Esophagus (tissue), 2 donors: ENCODE measurements around the gene NUDT14. TPM values are rescaled to one million over a fixed set of nuclear protein-coding genes. Genes with fewer than 3 reads are reported as not detected.
A peak's percentile ranks its signal among the peaks of the same experiment; 100 is the strongest.

Source experiments
- H3K27ac ChIP-seq, 2 donors: one replicate each; pipeline ENCODE4 v1.5.1; 2013; ENCODE audit warnings: low read depth in 2 of 2, mild to moderate bottlenecking in 2 of 2, inconsistent platforms in 1 of 2, low read length in 1 of 2, moderate library complexity in 1 of 2
- H3K27me3 ChIP-seq, 2 donors: one replicate each; pipeline ENCODE4 v1.6.1; 2013; ENCODE audit warnings: low read length in 2 of 2, control low read depth in 1 of 2, mild to moderate bottlenecking in 1 of 2; ENCODE audit not compliant: insufficient read depth in 2 of 2, control insufficient read depth in 1 of 2
- H3K36me3 ChIP-seq, 2 donors: one replicate each; pipeline ENCODE4 v1.6.1; 2013; ENCODE audit warnings: low read length in 1 of 2; ENCODE audit not compliant: control insufficient read depth in 2 of 2, insufficient read depth in 2 of 2
- H3K4me1 ChIP-seq, 2 donors: one replicate each; pipeline ENCODE4 v1.6.1; 2013; ENCODE audit warnings: low read length in 1 of 2; ENCODE audit not compliant: control insufficient read depth in 2 of 2, insufficient read depth in 2 of 2
- H3K4me3 ChIP-seq, 2 donors: one replicate each; pipeline ENCODE4 v1.5.1; 2013; ENCODE audit warnings: low read length in 2 of 2, mild to moderate bottlenecking in 2 of 2, low read depth in 1 of 2, moderate library complexity in 1 of 2
- H3K9me3 ChIP-seq, 2 donors: one replicate each; pipeline ENCODE4 v1.6.1; 2013; ENCODE audit warnings: mild to moderate bottlenecking in 2 of 2, low read depth in 1 of 2, low read length in 1 of 2, moderate library complexity in 1 of 2; ENCODE audit not compliant: control insufficient read depth in 2 of 2, insufficient read depth in 1 of 2
- WGBS, 2 donors: extraction: QIAGEN DNeasy Blood & Tissue Kit; methylation state at CpG; one replicate each; pipeline ENCODE4 v1.1.7; 2013; 5-methylcytosine and 5-hydroxymethylcytosine counted together
- polyA plus RNA-seq, 2 donors: library from polyadenylated mRNA; stranded (reverse); fragments of 200-250 nt; gene quantifications; one replicate each; pipeline ENCODE4 v1.2.3, GENCODE V29; 2013
- donor health status: healthy with polysubstance abuse.
- donor health status: Bipolar disorder and iron deficiency.

Gene NUDT14
- polyA plus RNA-seq, 2 donors = 16.1 to 25.5 TPM

DNA sequence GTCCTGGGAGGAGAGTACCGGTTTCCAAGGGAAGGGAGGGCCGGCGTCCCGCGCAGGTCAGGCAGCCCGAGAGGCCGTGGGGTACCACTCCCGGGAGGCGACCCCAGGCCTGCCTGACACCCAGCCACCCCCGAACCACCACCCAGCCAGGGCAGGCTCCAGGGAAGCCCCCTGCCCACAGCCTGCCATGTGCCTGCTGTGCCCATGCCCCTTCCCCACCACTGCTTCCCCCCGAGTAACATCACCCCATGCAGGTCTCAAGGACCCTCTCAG, 2.3 kb downstream of the NUDT14 start:
- peaks cover 5 to 28% of the 10 kb centered on the region in 2 donors for H3K4me1 ChIP-seq
- WGBS, 2 donors = 86 to 92% methylated on average over 3 to 11 of the region's 11 CpGs
- H3K27ac ChIP-seq = no peak overlapping the region
- H3K4me3 ChIP-seq = no peak overlapping the region
- no peaks in the 10 kb centered on the region for H3K36me3 ChIP-seq
- H3K27me3 ChIP-seq = no peaks in the 10 kb centered on the region
- no peaks in the 10 kb centered on the region for H3K9me3 ChIP-seq

DNA sequence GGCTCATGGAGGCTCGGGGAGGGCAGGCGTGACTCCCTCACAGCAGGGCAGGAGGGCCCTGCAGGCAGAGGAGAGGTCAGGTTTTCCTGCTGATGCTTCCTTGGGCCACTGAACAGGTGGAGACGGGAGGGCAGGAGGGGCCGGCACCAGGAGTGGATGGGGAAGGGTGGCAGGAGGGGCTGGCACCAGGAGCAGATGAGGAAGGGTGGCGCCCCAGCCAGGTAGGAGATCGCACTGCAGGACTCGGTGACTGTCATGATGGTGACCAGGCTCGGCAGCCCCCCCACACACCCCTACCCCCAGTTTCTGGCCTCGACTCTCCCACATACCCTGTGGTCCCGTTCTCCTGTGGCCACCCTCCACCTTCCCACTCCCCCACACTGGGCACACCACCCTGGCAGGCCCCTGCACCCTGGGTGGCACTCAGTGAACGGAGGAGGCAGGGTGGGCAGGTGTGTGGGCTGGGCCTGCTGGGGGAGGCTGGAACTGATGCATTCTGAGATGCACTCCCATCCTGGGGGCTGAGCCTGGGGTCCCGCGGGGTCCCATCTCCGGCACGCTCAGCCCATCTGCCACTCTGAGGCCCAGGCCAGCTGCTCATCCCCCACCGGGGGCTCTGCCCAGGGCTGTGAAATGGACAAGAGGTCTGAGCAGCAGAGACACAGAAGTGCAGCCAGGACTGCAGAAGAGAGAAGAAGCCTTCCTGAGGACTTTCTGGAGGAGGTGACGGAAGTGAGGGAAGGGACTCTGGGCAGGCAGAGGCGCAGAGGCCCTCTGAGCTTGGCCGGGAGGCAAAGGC, 2.8 kb downstream of the NUDT14 start:
- Histone ChIP-seq H3K27ac (no peak overlapping the region), H3K27me3 (no peaks in the 10 kb centered on the region), H3K9me3 (no peaks in the 10 kb centered on the region), H3K36me3 (no peaks in the 10 kb centered on the region), H3K4me1 (peaks cover 5 to 28% of the 10 kb centered on the region in 2 donors), H3K4me3 (no peak overlapping the region)
- 87% methylated on average over 19 of the region's 19 CpGs for WGBS, 2 donors

DNA sequence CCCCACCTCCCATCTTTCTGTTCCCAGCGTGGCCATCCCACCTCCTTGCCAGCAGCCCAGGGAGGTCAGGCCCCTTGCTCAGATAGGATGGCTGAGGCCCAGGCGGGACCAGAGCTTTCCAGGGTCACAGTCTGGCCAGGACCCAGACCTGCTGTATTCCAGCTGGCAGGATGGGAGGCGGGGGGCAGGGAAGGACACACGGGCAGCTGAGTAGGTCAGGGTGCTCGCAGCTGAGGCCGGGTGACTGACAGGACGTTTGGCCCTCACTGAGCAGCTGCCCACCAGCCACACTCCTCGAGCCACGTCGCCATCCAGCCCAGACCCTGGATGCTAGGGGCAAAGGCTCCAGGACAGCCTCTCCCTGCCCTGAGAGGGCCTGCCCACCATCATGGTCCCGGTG, 4.0 kb downstream of the NUDT14 start:
- Histone ChIP-seq H3K27me3 (no peaks in the 10 kb centered on the region), H3K36me3 (no peaks in the 10 kb centered on the region), H3K9me3 (no peaks in the 10 kb centered on the region), H3K4me1 (peaks cover 5 to 24% of the 10 kb centered on the region in 2 donors), H3K4me3 (no peak overlapping the region), H3K27ac (no peak overlapping the region)
- WGBS, 2 donors = 72 to 79% methylated on average over 11 of the region's 11 CpGs

DNA sequence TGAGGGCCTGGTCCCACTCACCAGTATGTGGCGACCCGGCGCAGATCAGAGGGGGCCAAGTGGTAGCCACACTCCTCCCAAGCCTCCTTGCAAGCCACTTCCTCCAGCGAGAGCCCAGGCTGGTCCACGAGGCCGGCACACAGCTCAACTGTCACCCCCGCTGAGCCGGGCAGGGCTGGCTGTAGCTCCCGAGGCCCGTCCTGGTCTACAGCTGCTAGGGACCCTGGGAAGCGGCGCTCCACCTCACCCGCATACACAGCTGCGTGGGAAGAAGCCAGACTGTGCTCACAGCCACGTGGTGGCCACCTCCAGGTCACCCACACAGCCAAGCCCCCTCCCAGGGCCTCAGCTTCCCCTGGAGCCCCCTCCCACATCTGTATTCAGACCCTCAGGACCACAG, 4.6 kb downstream of the NUDT14 start:
- WGBS, 2 donors = 71 to 85% methylated on average over 15 of the region's 15 CpGs
- Histone ChIP-seq H3K27ac (no peak overlapping the region), H3K27me3 (no peaks in the 10 kb centered on the region), H3K4me1 (peaks cover 5 to 21% of the 10 kb centered on the region in 2 donors), H3K4me3 (no peak overlapping the region), H3K36me3 (no peaks in the 10 kb centered on the region), H3K9me3 (no peaks in the 10 kb centered on the region)

DNA sequence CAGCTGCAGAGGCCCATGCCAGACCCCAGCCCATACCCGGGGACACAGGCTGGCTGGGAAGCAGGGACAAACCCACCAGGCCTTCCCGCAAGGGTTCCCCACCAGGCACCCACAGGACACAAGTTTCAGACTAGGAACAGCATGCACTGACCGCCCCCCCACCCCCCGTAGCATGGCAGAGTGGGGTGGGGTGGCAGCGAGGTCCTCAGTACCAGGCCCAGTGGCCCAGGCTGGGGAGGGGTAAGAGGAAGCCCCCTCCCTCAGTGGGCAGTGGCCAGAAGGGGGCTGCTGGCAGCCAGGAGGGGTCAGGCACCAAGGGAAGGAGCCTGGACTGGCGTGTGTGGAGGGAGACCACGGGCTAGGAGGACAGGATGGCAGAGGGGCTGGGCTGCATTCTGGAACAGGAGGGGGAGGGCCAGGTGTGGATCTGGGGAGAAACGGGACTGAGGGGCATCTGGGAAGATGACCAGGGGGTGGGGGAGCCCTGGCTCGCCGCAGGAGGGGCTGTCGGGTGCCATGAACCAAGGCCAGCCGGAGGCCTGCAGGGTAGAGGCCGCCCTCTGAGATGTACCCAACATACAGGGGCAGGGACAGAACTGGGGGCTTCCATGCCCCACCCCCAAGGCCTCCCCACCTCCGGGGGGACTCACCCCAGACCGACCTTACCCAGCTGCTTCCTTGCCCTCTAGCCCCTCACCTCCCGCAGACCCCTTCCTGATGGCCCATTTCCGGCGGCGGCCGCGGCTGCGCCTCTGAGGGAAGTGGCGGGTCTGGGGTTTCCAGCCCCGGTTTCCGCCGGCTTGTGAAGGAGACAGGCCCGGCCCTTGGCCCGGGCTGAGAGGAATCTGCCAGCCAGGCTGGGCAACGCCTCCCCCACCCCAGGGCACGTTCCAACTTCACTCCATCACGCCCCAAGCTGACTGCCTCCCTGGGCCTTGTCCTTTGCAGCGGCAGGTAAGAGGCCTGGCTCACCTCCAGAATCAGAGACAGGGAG, 6.9 kb downstream of the NUDT14 start:
- Histone ChIP-seq H3K9me3 (no peaks in the 10 kb centered on the region), H3K27ac (peak overlapping the region in 1 of 2 donors; percentile 11), H3K36me3 (no peaks in the 10 kb centered on the region), H3K27me3 (no peaks in the 10 kb centered on the region), H3K4me3 (no peak overlapping the region), H3K4me1 (peaks cover 3 to 17% of the 10 kb centered on the region in 2 donors)
- WGBS, 2 donors = 51 to 56% methylated on average over 30 to 32 of the region's 32 CpGs

DNA sequence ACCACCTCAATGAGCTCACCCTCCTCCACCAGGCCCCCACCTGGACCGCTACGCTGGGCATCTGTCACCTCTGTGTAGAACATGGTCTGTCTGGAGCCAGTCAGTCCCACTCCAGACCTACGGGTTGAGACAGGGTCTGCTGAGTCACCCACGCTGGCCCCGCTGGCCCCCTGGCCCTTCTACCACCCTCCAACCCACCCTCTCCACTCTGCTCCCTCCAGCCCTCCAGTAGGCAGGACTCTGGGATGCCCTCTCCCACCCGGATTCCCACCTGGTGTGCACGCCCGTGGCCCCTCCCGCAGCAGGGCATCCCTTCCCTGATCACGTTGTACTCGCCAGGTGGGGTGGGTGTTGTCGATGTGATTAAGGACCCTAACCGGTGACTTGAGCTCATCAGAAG, 8.0 kb downstream of the NUDT14 start:
- Histone ChIP-seq H3K27ac (no peak overlapping the region), H3K9me3 (no peaks in the 10 kb centered on the region), H3K4me1 (peaks cover 3 to 19% of the 10 kb centered on the region in 2 donors), H3K36me3 (no peaks in the 10 kb centered on the region), H3K4me3 (no peak overlapping the region), H3K27me3 (no peaks in the 10 kb centered on the region)
- 90% methylated on average over 13 of the region's 13 CpGs for WGBS, 2 donors

DNA sequence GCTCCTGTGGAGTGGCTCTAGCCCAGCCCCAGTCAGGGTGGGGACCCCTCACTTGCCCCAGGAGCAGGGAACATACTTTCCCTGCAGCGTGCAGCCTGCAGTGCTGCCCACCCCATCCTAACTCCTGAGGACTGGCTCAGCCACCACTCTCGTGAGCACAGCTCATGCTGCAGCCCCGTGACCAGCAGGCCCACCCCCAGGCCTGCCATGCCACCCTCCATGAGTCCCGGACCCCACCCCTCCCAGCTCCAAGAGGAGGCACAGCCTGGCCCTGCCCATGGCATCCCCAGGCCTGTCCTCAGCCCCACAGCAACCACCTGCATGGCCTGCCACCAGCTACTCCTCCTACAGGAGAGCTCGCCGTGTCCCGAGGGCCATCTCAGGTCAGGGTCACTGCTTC, 8.6 kb downstream of the NUDT14 start:
- Histone ChIP-seq H3K36me3 (no peaks in the 10 kb centered on the region), H3K9me3 (no peaks in the 10 kb centered on the region), H3K4me3 (no peak overlapping the region), H3K27ac (no peak overlapping the region), H3K27me3 (no peaks in the 10 kb centered on the region), H3K4me1 (peaks cover 8 to 23% of the 10 kb centered on the region in 2 donors)
- WGBS, 2 donors = 60 to 76% methylated on average over 7 of the region's 7 CpGs

DNA sequence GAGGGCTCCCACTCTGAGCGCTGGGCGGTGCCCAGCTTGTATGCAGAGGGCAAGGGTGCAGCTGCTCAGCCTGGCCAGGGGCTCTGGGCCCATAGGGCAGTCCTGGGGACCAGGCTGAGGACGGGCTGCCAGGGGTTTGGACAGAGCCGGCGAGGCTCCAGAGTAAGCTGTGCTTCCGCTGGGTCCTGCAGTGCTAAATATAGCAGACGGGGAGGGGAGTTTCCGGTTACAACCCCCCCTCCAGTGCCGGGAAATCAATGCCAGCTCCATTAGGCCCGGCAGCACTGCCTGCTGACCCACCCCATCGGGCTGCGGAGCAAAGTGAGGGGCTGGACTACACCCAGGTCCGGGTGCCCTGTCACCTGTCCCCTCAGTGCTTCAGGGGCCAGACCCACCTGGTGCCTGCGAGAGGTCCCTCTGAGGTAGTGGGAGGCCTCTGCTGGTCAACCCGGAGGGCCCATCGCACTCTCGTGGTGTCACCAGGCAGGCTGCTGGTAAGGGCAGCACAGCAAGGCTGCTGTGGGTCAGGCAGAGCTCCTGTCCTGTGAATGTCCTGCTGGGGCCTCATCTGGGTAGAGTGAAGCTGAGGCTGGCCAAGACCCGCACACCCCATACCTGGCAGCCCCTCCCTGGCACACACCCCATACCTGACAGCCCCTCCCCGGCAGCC, 10.0 kb downstream of the NUDT14 start:
- Histone ChIP-seq H3K27me3 (no peaks in the 10 kb centered on the region), H3K4me1 (peaks cover 15 to 34% of the 10 kb centered on the region in 2 donors), H3K4me3 (no peak overlapping the region), H3K36me3 (no peaks in the 10 kb centered on the region), H3K9me3 (peaks cover 0 to 2% of the 10 kb centered on the region in 2 donors), H3K27ac (no peak overlapping the region)
- 32 to 48% methylated on average over 17 to 19 of the region's 19 CpGs for WGBS, 2 donors
